Hepatocyte (in vitro differentiated cells): ENCODE measurements around the gene PGAM4. TPM values are rescaled to one million over a fixed set of nuclear protein-coding genes. Genes with fewer than 3 reads are reported as not detected.

Experiments used
- DNase-seq: peaks from one replicate; pipeline ENCODE4 v3.0.0-alpha.2; 2016; ENCODE audit warnings: low spot score
- H2AFZ ChIP-seq: fragments of 200-600 bp; sonication (generic); 2 replicates; pipeline ENCODE4 v1.6.0; 2016; ENCODE audit warnings: antibody characterized with exemption, mild to moderate bottlenecking
- H3K27ac ChIP-seq: fragments of 200-600 bp; sonication (generic); 2 replicates; pipeline ENCODE4 v1.5.1; 2016; ENCODE audit warnings: mild to moderate bottlenecking
- H3K27me3 ChIP-seq: fragments of 200-600 bp; sonication (generic); 2 replicates; pipeline ENCODE4 v1.6.1; 2016
- H3K36me3 ChIP-seq: fragments of 200-600 bp; sonication (generic); replicated peaks from 2 replicates; pipeline ENCODE4 v1.5.1; 2016; ENCODE audit warnings: low read depth; ENCODE audit not compliant: insufficient read depth
- H3K4me1 ChIP-seq: fragments of 200-600 bp; sonication (generic); 2 replicates; pipeline ENCODE4 v1.5.1; 2016; ENCODE audit warnings: mild to moderate bottlenecking, moderate library complexity; ENCODE audit not compliant: insufficient read depth
- H3K4me2 ChIP-seq: fragments of 200-600 bp; sonication (generic); 2 replicates; pipeline ENCODE4 v1.6.0; 2016
- H3K4me3 ChIP-seq: fragments of 200-600 bp; sonication (generic); 2 replicates; pipeline ENCODE4 v1.5.1; 2016; ENCODE audit warnings: mild to moderate bottlenecking
- H3K79me2 ChIP-seq: fragments of 200-600 bp; sonication (generic); 2 replicates; pipeline ENCODE4 v1.6.0; 2017; ENCODE audit warnings: mild to moderate bottlenecking
- H3K9me2 ChIP-seq: fragments of 200-600 bp; sonication (generic); replicated peaks from 2 replicates; pipeline ENCODE4 v1.6.0; 2017; ENCODE audit warnings: mild to moderate bottlenecking; ENCODE audit not compliant: insufficient read depth
- H3K9me3 ChIP-seq: fragments of 200-600 bp; sonication (generic); 2 replicates; pipeline ENCODE4 v1.5.1; 2016; ENCODE audit warnings: low read depth, mild to moderate bottlenecking
- H4K20me1 ChIP-seq: fragments of 200-600 bp; sonication (generic); 2 replicates; pipeline ENCODE4 v1.6.0; 2016; ENCODE audit warnings: mild to moderate bottlenecking; ENCODE audit not compliant: insufficient read depth, poor library complexity, severe bottlenecking
- CTCF ChIP-seq: fragments of 200-600 bp; sonication (generic); IDR thresholded peaks from 2 replicates; pipeline ENCODE4 v1.5.1; 2016; ENCODE audit warnings: antibody characterized with exemption, mild to moderate bottlenecking; ENCODE audit not compliant: poor library complexity
- EZH2 ChIP-seq: fragments of 200-600 bp; sonication (generic); IDR thresholded peaks from 2 replicates; pipeline ENCODE4 v1.6.1; 2016; ENCODE audit warnings: antibody characterized with exemption, mild to moderate bottlenecking, borderline replicate concordance
- EZH2phosphoT487 ChIP-seq: fragments of 200-600 bp; sonication (generic); IDR thresholded peaks from one replicate; pipeline ENCODE4 v1.6.1; 2018; ENCODE audit warnings: antibody characterized with exemption, mild to moderate bottlenecking, low read depth, moderate library complexity; ENCODE audit not compliant: unreplicated experiment, severe bottlenecking
- WGBS: methylation state at CpG from one replicate; pipeline ENCODE4 v1.1.6; 2016; ENCODE audit warnings: low lambda C conversion rate; ENCODE audit errors: missing lambda C conversion rate; 5-methylcytosine and 5-hydroxymethylcytosine counted together
- polyA plus RNA-seq: library from polyadenylated mRNA; unstranded; fragments of >200 nt; fragmentation: Nextera tagmentation; extraction: Ambion mirVana; gene quantifications from 2 replicates; pipeline ENCODE4 v1.2.1, GENCODE V29; 2016
- total RNA-seq: library from RNA; depleted of rRNA; stranded (reverse); fragments of >200 nt; gene quantifications from 2 replicates; pipeline ENCODE4 v1.2.3, GENCODE V29; 2014

PGAM4 gene
- total and polyA plus RNA-seq, 2 experiments from 2014 or later, result not detected

- no peaks in the 10 kb centered on the region for H4K20me1 ChIP-seq
- H3K27ac ChIP-seq, result no peak overlapping the region
- no peaks in the 10 kb centered on the region for H3K79me2 ChIP-seq
- no peaks in the 10 kb centered on the region for H3K27me3 ChIP-seq
- H3K4me2 ChIP-seq, result no peak overlapping the region
- no peak overlapping the region for H2AFZ ChIP-seq
- H3K9me2 ChIP-seq, result no peaks in the 10 kb centered on the region
- no peak for DNase-seq
- no peak overlapping the region for H3K4me3 ChIP-seq
- WGBS, result 70% methylated on average over 1 of the region's 1 CpG
- H3K4me1 ChIP-seq, result no peaks in the 10 kb centered on the region
- no peaks in the 10 kb centered on the region for H3K36me3 ChIP-seq
- H3K9me3 ChIP-seq, result no peaks in the 10 kb centered on the region
- TF ChIP-seq EZH2, result no peak
- TF ChIP-seq CTCF, result no peak
- TF ChIP-seq EZH2phosphoT487, result no peak
Observed at GRCh38 chrX:77953708-77954107, 15.7 kb downstream of the PGAM4 start.

- TF ChIP-seq CTCF (no peak), EZH2 (no peak), EZH2phosphoT487 (no peak)
- no peaks in the 10 kb centered on the region for H3K36me3 ChIP-seq
- H3K4me1 ChIP-seq, result no peaks in the 10 kb centered on the region
- 73% methylated on average over 1 of the region's 1 CpG for WGBS
- no peak overlapping the region for H3K27ac ChIP-seq
- H3K4me2 ChIP-seq, result no peak overlapping the region
- H4K20me1 ChIP-seq, result no peaks in the 10 kb centered on the region
- no peaks in the 10 kb centered on the region for H3K9me2 ChIP-seq
- DNase-seq, result no peak
- H3K4me3 ChIP-seq, result no peak overlapping the region
- H2AFZ ChIP-seq, result no peak overlapping the region
- no peaks in the 10 kb centered on the region for H3K79me2 ChIP-seq
- no peaks in the 10 kb centered on the region for H3K27me3 ChIP-seq
- H3K9me3 ChIP-seq, result no peaks in the 10 kb centered on the region
Observed at GRCh38 chrX:77953302-77953701, 16.1 kb downstream of the PGAM4 start.

- no peak overlapping the region for H3K4me3 ChIP-seq
- no peaks in the 10 kb centered on the region for H3K9me2 ChIP-seq
- no peak overlapping the region for H2AFZ ChIP-seq
- WGBS, result 84% methylated on average over 1 of the region's 1 CpG
- H3K27me3 ChIP-seq, result no peaks in the 10 kb centered on the region
- no peaks in the 10 kb centered on the region for H3K9me3 ChIP-seq
- no peaks in the 10 kb centered on the region for H3K4me1 ChIP-seq
- no peak for DNase-seq
- no peaks in the 10 kb centered on the region for H3K36me3 ChIP-seq
- no peak overlapping the region for H3K27ac ChIP-seq
- H3K79me2 ChIP-seq, result no peaks in the 10 kb centered on the region
- H4K20me1 ChIP-seq, result no peaks in the 10 kb centered on the region
- TF ChIP-seq CTCF (no peak), EZH2phosphoT487 (no peak), EZH2 (no peak)
- no peak overlapping the region for H3K4me2 ChIP-seq
Observed at GRCh38 chrX:77952173-77952572, 17.3 kb downstream of the PGAM4 start.

- DNase-seq, result no peak
- Histone ChIP-seq H3K9me3 (no peaks in the 10 kb centered on the region), H4K20me1 (no peaks in the 10 kb centered on the region), H3K9me2 (no peaks in the 10 kb centered on the region), H3K4me3 (no peak overlapping the region), H3K36me3 (no peaks in the 10 kb centered on the region), H3K27me3 (no peaks in the 10 kb centered on the region), H3K27ac (no peak overlapping the region), H2AFZ (no peak overlapping the region), H3K4me1 (no peaks in the 10 kb centered on the region), H3K79me2 (no peaks in the 10 kb centered on the region), H3K4me2 (no peak overlapping the region)
- TF ChIP-seq CTCF, result no peak
- TF ChIP-seq EZH2, result no peak
- TF ChIP-seq EZH2phosphoT487, result no peak
- 70% methylated on average over 2 of the region's 2 CpGs for WGBS
Observed at GRCh38 chrX:77949840-77950239, 19.6 kb downstream of the PGAM4 start.
